Activated CD4-positive, CD25-positive, alpha-beta regulatory T cell (primary cell): Measurements from ENCODE around the gene NECAB2.
A peak's percentile ranks its signal among the peaks of the same experiment; 100 is the strongest.

Experiments used
- DNase-seq, 4 experiments: peaks; one replicate each; lab custom pipeline; 2025; lab: John Stamatoyannopoulos, UW

NECAB2 gene

DNA sequence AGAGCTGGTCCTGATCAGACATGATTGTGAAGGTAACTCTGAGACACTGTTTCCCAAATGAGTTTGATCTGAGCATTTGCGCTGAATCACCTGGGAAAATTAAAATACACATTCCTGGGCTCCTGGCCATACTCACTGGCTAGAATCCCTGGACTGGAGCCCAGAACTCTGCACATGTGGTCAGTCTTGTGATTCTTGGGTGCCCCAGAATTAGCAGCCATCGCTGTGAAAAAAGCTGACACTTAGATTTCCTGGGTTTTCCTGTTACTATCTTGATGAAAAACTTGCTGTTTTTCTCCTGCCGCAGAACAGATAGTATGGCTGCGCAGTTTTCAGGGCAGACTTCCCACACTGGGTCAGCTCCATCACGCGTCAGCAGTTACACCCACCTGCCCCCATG, 24.6 kb downstream of the NECAB2 start:
- DNase-seq, result no peak

GRCh38 chr16:83994087-83994486, 26.0 kb downstream of the NECAB2 start:
- DNase-seq, result no peak

GRCh38 chr16:83994703-83995102, 26.7 kb downstream of the NECAB2 start:
- no peak for DNase-seq

DNA sequence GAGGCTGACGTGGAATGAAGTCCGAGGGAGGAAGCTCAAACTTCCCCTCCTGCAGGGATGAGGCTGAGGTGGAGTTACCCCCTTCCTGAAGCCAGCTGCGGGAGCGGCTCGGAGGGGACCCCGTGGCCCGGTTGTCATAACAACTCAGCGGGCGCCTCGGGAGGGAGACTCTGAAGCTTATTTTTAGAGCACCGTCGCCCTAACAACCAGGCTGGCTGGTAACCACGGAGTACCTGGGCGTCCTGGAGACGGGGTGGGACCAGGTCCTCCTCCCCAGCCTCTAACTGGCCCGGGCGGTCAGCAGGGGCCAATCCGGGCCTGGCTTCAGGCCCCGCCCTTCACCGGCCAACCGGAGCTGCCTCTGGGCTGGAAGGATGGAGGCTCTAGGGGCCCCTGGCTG, 27.7 kb downstream of the NECAB2 start:
- no peak for DNase-seq

- DNase-seq, result no peak
Measured at GRCh38 chr16:83996481-83997252, 28.6 kb downstream of the NECAB2 start.

GRCh38 chr16:83998091-83998490, 30.0 kb downstream of the NECAB2 start:
- no peak for DNase-seq

DNA sequence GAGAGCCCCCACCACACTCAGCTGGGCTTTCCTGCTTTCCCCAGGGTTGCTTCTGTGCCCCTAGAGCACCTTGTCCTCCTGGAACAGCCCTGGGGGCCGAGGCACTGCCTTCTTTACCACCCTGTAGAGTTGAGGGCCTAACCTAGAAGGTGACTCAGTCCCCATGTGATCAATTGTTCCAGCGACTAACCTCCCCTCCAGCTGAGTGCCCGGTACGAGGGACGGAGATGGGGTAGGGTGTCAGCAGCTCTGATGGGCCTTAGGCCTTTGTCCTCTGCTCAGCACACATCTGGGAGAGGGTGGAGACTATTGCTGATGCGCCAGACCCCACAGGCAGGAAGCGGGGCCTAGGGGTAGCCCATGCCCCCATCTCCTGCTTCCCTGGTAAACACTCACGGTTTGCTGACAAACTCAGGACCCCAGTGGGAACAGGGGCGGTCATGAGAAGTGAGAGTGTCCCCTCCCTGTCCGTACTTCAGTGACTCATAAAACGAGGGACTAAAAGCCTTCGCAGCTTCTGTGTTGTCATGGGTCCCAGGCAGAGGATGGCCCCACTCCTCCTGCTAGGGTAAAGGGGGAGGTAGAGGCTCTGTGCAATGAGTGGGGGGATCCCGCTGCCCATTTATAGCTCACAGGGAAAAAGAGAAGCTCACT, 33.1 kb downstream of the NECAB2 start:
- no peak for DNase-seq

DNA sequence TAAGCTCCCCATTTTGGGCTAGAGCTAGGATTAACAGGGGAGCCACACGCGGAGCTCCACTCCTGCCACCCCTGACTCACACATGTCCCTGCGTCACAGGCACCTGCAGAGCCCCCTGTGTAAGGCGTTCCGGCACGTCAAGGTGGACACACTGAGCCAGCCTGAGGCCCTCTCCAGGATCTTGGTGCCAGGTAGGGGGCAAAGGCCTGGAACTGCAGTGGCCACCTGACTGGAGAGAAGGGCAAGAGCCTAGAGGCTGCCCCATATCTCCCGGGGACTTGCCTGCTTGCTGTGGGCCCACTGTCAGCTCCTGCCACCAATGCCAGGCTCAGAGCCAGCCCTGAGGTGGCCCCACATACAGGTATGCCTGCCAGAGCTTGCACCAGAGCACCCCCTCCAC, 33.7 kb downstream of the NECAB2 start:
- no peak for DNase-seq

GRCh38 chr16:84003038-84003437, 35.0 kb downstream of the NECAB2 start:
- DNase-seq, result no peak

GRCh38 chr16:84004442-84004841, 36.4 kb downstream of the NECAB2 start:
- no peak for DNase-seq

- DNase-seq, result no peak
Measured at GRCh38 chr16:84005391-84005790, 37.3 kb downstream of the NECAB2 start.

GRCh38 chr16:84007520-84007919, 39.5 kb downstream of the NECAB2 start:
- no peak for DNase-seq

DNA sequence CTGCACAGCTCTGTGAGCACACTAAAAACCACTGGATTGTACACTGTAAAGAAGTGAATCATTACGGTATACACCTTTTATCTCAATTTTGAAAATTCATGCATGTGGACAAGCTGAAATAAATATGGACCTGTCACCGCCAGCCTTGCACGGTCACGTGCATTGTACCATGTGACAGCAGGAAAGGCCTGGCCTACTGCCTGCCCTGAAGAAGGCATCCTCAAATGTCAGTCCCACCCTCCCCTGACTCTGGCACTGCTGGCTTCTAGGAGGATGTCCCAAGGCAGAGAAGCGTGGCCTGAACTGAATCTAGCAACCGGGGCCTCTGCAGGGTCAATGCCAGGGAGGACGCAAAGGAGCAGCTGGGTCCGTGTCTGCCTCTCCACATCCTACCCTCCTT, 39.9 kb downstream of the NECAB2 start:
- DNase-seq, result no peak

GRCh38 chr16:84009282-84009681, 41.2 kb downstream of the NECAB2 start:
- no peak for DNase-seq

- DNase-seq, result peak in 1 of 4 experiments; percentile 17
Measured at GRCh38 chr16:84013787-84014569, 45.9 kb downstream of the NECAB2 start.

DNA sequence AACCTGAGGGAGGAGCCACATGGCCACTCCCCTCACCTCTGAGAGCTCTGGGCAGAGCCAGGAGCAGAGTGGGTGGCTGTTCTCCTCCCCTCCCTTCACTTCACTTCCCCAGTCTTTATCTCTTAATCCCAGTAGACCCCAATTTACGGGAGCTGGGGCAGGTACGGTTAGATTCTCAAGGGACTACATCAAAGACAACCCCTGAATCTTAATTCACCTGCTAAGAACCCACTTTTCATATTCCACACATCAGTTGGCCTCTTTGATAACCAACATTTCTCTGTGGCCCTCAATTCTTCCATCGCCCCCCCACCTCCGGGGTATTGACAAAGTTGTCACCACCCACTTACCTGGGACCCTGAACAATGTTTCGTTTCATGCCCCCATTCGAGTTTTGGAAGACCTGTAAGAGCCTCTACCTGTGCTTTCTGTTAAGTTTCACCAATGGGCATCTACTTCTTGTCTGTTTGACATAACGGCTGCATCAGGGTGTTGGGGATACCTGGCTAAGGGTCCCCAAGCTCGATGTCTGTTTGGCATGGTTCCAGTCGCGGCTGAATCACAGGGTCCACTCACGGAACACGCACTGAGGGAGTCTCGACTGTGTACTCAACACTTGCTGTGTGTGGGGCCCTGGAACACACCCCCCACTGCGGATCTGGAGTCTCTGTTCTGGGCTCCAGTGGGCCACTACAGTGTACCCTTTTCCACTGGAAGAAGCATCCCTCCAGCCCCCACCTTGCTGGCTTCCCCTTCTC, 46.7 kb downstream of the NECAB2 start:
- no peak for DNase-seq

DNA sequence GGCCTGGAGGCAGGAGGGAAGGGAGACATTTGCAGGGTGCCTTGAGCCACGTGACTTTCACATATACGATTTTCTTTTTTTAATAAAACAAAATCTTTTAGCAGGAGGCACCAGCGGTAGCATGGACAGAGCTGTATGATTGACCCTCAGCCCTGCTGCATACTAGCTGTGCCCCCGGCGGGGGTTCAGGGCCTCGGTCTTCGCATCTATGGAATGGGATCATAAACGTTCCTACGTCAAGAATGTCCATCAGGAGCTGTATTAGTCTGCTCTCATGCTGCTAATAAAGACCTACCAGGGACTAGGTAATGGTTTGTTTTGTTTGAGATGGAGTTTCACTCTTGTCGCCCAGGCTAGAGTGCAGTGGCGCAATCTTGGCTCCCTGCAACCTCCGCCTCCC, 47.4 kb downstream of the NECAB2 start:
- no peak for DNase-seq

DNA sequence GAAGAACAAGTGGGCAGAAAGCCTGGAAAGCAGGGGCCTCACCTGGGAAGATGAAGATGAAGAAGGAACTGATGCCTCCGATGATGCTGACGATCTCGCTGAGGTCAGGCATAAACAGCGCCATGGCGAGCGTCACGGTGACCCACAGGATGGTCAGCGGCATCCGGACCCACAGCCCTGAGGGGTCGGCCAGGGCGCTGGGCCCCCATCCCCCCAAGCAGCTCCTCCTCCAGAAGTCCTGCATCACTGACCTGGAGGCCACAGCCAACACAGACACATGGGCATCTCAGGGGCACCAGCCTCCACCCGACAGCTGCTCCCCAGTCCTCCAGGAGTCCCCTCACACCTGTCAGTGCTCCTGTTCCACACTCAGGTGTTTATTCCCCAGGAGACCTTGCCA, 48.4 kb downstream of the NECAB2 start:
- DNase-seq, result no peak

DNA sequence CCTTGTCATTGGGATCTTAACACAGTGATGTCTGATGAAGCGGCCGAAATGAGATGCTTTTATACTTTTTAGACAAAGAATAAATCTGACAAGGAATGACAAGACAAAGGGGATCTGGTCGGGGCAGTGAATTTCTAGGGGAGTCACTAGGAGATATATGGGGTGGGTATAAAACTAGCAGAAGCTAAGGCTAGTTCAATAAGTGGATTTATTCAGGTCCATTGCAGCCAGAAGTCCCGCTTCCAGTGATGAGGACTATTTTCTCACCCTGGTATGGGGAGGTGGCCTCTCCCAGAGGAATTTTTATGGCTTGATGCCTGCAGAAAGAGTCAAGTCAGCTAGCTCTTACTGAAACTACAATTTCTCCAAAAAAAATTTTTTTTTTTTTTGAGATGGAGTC, 50.7 kb downstream of the NECAB2 start:
- DNase-seq, result no peak

- no peak for DNase-seq
Measured at GRCh38 chr16:84020353-84020752, 52.3 kb downstream of the NECAB2 start.

- no peak for DNase-seq
Measured at GRCh38 chr16:84021488-84021887, 53.4 kb downstream of the NECAB2 start.

- no peak for DNase-seq
Measured at GRCh38 chr16:84022644-84023043, 54.6 kb downstream of the NECAB2 start.
